GM12891 (cell line): ENCODE measurements around the gene FAM110A.
"Not testable (repeated sequence)": the region's sequence is repeated elsewhere in the genome, so short reads cannot be mapped to it uniquely, and the experiment has no call there.

Experiments
- DNase-seq: peaks from one replicate; pipeline ENCODE4 v3.0.0; 2011; ENCODE audit warnings: low spot score; ENCODE audit not compliant: insufficient read length
- FAIRE-seq: peaks from 2 replicates; lab custom pipeline; 2011; peaks lifted over from hg19 to GRCh38; lab: Jason Lieb, UNC
- PAX5 ChIP-seq: IDR thresholded peaks from 2 replicates; pipeline ENCODE4 v1.6.1; 2011; ENCODE audit warnings: low read length, moderate library complexity, mild to moderate bottlenecking; ENCODE audit not compliant: insufficient read depth, severe bottlenecking
- POLR2A ChIP-seq: IDR thresholded peaks from 2 replicates; pipeline ENCODE4 v1.6.1; 2011; ENCODE audit warnings: low read depth, low read length, control low read depth
- POLR2AphosphoS5 ChIP-seq: IDR thresholded peaks from 2 replicates; pipeline ENCODE4 v1.6.1; 2011; ENCODE audit warnings: low read depth, low read length, control low read depth
- POU2F2 ChIP-seq: IDR thresholded peaks from 2 replicates; pipeline ENCODE4 v1.6.1; 2011; ENCODE audit warnings: low read depth, mild to moderate bottlenecking, control low read depth, low read length, moderate library complexity
- SPI1 ChIP-seq: IDR thresholded peaks from 2 replicates; pipeline ENCODE4 v1.6.1; 2011; ENCODE audit warnings: low read depth, low read length, control low read depth
- TAF1 ChIP-seq: IDR thresholded peaks from 2 replicates; pipeline ENCODE4 v1.6.1; 2011; ENCODE audit warnings: low read depth, low read length, control low read depth

The FAM110A gene

GRCh38 chr20:891706-892080 is 58.2 kb downstream of the FAM110A start:
- no peak for TF ChIP-seq POLR2AphosphoS5
- TF ChIP-seq TAF1, result no peak
- TF ChIP-seq PAX5, result no peak
- TF ChIP-seq SPI1, result no peak
- no peak for TF ChIP-seq POLR2A
- no peak for TF ChIP-seq POU2F2
- DNase-seq, result no peak
- no peak for FAIRE-seq

GRCh38 chr20:892371-892770 is 58.9 kb downstream of the FAM110A start:
- not testable (repeated sequence) for FAIRE-seq, DNase-seq
